Measurements from ENCODE around the gene ANXA2R.
"Not testable (repeated sequence)": the region's sequence is repeated elsewhere in the genome, so short reads cannot be mapped to it uniquely, and the experiment has no call there.

Gene ANXA2R

DNA sequence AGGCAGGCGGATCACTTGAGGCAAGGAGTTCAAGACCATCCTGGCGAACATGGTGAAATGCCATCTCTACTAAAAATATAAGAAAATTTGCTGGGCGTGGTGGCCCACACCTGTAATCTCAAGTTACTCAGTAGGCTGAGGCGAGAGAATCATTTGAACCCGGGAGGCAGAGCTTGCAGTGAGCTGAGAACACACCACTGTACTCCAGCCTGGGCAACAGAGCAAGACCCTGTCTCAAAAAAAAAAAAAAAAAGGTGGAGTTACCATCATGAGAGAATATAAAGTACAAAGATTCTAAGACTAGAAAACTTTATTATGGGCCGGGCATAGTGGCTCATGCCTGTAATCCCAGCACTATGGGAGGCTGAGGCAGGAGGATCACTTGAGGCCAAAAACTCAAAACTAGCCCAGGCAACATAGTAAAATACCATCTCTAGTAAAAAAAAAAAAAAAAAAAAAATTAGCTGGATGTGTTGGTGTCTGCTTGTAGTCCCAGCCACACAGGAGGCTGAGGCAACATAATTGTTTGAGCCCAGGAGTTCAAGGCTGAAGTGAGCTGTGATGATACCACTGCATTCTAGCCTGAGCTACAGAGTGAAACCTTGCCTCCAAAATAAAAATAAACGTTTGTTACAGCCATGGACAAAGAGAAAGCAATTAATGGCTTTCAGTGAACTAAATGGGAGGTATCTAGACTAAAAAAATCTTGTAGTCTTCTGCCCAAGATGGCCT is 12.9 kb downstream of the ANXA2R start:
- DNase-seq = no peak

DNA sequence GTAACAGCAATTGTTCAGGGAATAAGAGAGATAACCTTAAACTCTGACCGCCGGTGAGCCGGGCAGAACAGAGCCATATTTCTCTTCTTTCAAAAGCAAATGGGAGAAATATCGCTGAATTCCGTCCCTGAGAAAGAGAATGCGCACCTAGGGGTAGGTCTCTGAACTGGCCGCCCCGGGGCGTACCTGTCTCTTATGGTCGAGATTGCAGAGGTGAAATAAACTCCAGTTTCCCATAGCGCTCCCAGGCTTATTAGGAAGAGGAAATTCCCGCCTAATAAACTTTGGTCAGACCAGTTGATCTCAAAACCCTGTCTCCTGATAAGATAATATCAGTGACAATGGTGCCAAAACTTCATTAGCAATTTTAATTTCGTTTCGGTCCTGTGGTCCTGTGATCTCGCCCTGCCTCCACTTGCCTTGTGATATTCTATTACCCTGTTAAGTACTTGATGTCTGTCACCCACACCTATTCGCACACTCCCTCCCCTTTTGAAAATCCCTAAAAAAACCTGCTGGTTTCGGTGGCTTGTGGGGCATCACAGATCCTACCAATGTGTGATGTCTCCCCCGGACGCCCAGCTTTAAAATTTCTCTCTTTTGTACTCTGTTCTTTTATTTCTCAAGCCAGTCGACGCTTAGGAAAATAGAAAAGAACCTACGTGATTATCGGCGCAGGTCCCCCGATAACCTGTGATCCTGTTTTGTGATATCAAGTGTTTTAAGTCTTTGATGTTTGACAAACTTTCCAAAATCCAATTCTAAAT is 14.8 kb downstream of the ANXA2R start:
- not testable (repeated sequence) for DNase-seq

DNA sequence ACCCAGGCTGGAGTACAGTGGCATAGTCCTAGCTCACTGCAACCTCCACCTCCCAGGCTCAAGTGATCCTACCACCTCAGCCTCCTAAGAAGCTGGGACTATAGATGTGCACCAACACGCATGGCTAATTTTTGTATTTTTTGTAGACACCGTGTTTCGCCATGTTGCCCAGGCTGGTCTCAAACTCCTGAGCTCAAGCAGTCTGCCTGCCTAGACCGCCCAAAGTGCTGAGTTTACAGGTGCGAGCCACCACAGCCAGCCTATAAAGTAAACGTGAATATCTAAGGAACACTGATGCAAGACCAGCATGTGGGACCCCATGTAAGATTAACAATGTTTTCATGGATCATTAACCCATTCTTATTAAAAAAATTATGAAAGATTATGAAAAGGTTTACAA is 15.9 kb downstream of the ANXA2R start:
- DNase-seq = no peak

DNA sequence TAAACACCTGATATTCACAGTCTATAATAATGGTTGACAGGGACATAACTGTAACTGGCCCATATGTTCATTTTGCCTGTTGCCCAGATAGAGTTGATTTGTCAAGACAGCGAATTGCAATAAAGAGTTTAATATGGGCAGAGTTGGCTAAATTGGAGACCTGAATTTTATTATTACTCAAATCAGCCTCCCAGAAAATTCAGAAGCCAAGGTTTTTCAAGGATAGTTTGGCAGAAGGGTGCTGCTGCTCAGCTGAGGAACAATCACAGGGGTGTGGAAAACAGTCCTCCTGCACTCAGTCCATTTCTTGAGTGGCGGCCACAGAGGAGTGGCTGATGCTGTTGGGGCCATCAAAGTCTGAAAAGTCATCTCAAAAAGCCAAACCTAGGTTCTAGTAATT is 19.0 kb downstream of the ANXA2R start:
- peak in 1 of 3 experiments; percentile 43 for DNase-seq

DNA sequence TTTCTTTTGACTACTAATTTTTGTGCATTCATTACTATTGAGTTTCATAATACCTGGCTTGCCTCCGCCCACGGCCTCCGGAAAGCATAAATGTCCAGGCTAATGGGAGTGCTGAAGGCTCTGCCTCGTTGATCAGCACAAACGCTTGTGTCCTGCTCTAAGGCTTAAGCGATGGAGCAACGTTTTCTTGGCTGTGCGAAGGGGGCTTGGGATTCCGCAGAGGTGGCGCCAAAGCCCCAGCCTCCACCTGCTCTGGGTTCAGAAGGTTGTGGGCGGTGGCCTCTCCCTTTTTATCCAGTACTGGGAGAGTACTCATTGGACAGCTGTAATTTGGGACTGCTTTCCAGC is 19.7 kb downstream of the ANXA2R start:
- peak; percentile 73 to 92 (median 90) for DNase-seq

DNA sequence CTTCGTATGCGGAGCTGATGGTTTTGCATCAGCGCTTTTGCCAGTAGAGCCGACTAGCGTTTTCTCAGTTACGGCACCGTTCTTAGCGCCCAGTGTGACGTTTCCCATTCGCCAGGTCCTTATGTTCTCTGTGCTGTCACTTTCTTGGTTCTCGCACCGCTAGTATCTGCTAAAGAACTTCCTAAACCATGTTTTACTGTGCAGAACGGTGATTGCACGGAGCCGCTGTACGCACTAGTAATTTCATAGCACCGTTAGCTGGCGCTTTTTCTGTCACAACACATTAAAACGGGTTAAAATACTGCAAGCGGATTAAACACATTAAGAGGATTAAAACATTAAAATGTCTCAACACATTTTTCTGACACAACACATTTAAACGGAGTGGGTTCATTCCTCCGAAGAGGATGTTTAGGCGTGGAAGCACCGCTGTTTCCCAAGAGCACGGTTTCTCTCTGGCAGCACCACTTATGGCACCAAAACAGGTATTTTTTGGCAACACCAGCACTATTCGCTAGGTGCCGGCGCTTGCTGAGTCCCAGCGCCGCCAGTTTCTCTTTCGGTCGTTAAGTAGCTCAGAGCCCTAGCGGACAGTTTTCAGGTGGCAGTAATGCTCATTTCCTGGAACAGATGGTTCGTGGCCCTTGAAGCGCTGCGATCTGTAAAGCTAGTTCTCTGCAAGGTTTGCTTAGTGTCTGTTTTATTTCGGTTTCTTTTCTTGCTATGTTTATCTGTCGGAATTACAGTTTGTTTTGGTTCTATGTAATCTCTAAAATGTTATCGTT is 20.3 kb downstream of the ANXA2R start:
- DNase-seq = peak; percentile 79 to 96 (median 93)

DNA sequence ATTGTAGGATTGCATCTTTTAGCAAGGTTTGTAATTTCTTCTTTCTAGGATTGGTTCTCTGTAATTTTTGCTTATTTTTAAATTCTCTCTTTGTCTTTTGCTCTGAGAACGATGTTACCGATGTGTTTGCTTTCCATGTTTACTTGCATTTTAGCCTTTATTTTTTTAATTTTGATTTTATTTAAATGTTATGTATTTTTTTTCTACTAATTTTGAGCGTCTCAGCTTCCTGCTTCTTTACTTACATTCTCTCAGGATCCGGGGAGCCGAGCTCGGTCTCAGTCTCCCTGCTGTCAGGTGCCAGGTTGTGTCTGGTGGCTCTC is 20.9 kb downstream of the ANXA2R start:
- DNase-seq = no peak

DNA sequence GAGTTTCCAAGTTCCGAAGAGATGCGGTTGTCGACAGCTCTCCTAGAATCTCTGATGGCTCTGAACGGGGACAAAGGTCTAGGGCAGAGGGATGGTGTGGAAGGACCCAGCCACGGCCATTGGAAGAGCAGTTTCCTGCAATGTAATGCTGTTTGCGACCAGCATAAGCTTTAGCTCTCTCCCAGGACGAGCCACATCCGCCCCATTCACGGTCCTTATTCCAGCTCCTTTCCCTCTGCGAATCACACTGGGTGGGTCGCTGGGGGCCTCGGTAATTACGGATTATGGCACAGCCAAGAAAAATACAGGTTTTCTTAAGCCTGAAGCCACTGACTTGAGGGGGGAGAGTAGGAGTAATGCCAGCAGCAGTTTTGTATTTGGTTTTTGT is 22.7 kb downstream of the ANXA2R start:
- peak in 2 of 3 experiments; percentile 76 to 82 for DNase-seq

DNA sequence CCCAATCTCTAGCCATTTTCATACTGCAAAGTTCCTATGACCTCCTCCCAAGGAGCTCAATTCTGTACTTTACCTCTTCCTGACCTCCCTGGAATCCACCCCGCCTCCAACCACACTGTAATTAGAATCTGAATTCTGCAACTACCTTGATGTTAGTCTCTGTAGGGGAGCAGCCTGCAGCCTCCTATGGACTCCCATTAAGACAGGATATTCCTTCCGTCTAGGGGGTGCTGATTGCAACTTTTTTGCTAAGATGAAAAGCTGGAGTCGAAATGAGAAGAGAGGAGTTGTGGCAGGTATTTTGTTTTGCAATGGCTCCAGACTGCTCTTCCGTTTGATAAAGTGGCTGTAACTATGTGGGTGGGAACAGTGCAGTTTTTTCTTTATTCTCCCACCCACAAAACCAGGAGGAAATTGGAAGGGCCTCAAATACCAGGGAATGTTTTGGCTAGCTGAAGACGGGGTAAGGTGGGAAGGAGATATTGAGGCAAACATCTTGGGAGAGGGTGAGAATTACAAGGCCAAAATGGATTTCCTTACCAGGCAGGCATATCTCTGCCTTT is 23.8 kb downstream of the ANXA2R start:
- peak in 1 of 3 experiments; percentile 32 for DNase-seq

DNA sequence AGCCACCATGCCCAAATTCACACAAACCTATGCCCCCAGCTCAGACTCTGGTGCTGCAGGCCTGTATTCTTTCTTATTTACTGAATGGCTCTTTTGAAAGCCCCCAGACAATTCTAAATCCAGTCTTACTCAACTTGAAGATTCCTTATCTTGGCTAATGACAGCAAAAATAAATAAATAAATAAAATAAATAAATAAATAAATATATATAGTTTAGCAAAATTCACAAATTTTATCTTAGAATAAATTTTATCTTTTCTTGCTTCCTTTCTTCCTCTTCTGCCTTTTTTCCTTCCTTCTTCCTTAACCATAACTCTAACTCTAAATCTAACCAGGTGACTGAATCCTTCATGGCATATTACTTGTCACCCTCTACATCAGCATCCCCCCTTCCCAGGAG is 25.6 kb downstream of the ANXA2R start:
- no peak for DNase-seq

DNA sequence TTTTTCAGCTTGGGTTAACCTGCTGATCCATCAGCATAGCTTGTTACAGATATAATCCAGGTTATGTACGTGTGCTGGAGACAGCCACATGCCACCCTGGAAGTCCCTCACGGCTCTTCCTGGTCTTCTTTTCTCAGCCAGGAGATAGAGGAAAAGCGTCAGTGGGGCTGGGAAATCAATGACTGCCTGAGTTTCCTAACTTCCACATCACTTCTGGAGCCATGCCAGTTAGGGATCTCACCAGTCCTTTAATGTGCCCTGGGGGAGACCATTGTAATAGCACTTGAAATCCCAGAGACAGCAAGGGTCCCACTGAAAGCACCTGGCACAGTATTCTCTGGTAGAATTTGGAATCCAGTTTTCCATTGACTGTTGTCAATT is 29.2 kb downstream of the ANXA2R start:
- DNase-seq = peak in 2 of 3 experiments; percentile 31 to 72

DNA sequence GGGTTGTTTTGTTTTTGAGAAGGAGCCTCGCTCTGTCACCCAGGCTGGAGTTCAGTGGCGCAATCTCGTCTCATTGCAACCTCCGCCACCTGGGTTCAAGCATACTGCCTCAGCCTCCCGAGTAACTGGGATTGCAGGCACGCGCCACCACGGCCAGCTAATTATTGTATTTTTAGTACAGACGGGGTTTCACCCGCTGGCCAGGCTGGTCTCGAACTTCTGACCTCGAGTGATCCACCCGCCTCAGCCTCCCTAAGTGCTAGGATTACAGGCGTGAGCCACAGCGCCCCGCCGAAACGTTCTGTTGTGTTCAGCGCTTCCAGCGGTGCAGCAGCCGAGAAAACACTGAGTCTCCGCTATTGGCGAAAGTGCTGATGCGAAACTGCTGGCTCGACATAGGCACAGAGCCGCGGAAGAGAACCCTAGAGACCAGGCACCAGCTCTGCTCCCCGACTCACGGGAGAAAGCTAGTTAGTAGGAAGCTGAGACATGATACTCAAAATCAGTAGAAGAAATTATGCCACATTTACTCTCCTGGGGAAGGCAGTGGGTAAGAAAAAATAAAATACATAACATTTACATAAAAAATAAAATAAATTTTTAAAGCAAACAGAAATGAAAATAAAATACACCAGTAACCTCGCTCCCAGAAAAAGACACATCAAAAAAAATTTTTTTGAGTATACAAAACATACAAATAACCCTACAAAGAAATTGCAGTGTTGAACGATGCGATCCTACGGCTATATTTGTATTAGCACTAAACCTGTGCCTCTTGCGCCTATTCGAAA is 31.6 kb downstream of the ANXA2R start:
- peak; percentile 91 to 98 (median 97) for DNase-seq

DNA sequence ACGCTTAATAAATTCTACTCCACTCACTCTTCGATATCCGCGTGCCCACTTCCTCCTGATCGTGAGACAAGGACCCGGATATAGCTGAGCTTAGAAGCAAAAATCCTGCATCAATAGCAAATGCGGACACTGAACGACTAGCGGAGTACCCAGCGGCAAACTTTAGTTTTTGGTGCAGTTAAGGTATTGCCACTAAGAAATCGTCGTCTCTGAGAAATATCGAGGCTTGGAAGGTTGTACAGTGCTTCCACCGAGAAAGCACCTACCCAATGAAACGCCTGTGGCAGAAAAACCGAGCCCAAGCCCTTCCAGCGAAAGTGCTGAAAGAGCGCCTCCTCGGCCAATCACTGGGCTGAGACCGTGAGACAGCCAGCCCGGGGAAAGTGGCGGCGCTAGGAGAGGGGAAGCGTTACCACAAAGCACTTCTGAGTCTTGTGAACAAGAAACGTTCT is 32.2 kb downstream of the ANXA2R start:
- peak; percentile 95 to 97 (median 96) for DNase-seq

DNA sequence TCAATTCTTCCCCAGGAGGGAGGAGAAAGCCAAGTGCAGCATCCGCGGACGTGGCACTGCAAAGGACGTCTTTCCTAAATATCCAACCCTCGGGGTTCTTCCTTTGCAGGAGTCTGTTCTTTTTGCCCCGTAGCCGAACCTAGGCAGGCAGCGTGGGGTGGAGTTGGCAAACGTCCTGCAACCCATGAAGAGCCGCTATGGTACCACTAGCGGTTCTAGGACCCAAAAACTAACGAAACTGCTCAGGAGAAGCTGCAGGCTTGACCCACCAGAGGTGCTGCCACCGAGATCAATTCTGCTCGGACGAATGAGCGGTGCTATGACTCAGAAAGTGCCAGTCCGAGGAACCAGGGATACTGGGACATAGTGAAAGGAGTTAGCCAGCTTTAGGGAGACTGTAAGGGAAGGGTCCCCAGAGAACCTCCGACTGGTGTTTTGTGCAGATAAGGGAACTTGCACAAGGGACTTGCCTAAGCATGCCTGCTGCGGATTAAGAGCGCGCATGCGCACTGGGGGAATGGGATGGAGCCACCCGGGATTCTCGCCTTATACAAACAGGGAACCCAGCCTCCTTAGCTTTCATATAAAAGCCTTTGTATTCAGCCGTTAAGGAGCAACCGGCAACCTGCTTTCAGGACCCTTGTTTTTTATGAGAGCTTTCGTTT is 32.7 kb downstream of the ANXA2R start:
- peak; percentile 95 to 98 (median 97) for DNase-seq

DNA sequence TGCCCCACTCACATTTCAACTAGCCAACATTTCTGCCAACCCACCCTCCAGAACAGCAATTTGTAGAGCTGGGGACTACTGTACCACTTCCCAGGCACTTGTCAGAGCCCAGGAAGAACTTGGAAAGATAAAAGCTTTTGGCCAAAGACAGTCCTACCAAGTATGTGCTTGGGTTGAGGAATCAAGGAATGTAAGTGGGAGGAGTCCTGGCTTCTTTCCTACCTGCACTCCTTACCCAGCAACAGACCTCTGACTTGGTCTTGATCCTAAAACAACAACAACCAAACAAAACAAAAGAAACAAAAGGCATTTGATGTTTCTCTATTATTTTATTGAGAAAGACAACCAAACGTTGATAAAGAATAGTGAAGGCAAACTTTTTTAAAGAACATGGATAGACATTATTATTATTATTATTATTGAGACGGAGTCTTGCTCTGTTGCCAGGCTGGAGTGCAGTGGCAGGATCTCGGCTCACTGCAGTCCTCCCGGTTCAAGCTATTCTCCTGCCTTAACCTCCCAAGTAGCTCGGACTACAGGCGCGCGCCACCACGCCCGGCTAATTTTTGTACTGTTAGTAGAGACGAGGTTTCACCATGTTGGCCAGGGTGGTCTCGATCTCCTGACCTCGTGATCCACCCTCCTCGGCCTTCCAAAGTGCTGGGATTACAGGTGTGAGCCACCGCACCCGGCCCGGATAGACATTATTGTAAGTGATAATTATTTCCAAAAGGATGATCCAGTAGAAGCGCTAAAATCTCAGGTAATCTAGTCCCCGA is 33.5 kb downstream of the ANXA2R start:
- no peak for DNase-seq

DNA sequence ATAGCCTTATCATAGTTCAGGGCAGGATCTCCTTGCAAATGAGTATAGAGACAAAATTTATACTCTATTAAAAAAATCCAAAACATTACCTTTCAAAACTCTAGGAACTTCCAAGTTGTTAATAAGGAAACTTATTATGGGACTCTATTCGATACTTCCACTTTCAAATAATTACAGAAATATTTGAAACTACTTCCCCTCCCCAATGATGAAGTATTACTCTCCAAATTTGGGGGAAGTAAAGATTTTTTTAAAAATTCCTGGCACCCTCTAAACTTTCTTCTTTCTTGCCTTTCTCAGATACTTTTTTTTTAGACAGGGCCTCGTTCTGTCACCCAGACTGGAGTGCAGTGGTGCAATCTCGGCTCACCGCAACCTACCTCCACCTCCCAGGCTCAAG is 35.1 kb downstream of the ANXA2R start:
- no peak for DNase-seq

DNA sequence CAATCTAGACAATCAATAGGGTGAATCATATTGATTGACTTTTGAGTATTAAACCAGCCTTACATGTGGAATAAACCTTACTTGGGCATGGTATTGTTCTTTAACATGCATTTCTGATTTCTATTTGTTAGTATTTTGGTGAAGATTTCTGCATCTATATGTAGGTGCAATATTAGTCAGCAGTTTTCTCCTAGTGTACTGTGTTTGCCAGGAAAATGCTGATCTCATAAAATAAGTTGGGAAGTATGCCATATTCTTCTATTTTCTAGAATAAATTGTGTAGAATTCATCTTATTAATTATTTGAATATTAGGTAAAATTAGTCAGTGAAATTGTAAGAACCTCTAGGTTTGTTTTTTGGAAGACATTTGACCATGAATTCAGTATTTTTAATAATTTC is 38.4 kb downstream of the ANXA2R start:
- DNase-seq = no peak

DNA sequence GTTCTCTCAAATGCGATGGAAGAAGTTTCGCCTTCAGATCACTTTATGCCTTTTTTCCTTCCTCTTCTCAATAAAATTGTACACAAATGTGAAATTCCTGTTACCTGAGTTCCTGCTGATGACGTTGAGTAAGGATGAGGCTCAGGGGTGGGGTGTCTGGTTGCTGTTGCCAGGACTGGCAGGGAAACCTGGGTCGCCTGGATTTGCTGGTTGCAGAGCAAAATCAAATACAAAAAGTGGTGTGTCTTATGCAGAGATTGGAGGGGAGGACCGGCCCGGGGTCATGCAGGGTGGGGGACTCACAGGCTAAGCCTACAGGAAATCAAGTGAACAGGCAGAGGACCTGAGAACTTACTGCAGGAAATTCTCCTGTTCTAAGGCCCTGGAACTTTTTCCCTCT is 39.2 kb downstream of the ANXA2R start:
- no peak for DNase-seq

DNA sequence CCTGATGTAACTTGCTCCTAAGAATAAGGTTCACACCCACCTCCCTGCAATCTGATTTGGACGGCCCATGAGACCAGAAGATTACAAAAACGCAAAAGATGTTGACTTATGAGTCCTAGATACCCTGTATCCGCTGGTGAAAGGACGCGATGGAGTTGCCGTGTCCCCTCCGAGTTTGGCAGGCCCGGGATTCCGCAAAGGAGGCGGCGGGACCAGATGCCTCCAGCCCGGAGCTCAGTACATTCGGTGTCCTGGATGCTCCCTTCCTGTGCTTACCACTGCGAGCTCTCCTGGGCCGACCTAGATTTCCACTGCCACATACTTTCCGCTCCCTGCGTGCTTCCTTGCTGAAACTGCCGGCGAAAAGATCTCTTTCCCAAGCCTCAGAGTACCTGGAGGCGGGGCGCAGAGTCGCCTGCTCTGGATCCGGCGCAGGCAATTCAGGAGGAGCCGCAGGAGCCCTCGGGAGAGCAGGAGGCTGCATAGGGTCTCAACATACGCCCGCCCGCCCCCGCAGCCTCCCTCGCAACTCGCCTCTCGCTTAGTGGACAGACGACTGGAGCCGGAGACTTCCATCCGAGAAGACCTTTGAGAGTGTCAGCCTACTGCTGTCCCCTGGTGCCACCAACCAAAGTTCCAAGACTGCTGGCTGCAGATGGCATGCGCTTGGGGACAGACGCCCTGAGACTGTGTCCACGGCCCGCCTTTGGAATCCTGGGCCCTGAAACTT is 39.8 kb downstream of the ANXA2R start:
- DNase-seq = peak in 2 of 3 experiments; percentile 32 to 47

DNA sequence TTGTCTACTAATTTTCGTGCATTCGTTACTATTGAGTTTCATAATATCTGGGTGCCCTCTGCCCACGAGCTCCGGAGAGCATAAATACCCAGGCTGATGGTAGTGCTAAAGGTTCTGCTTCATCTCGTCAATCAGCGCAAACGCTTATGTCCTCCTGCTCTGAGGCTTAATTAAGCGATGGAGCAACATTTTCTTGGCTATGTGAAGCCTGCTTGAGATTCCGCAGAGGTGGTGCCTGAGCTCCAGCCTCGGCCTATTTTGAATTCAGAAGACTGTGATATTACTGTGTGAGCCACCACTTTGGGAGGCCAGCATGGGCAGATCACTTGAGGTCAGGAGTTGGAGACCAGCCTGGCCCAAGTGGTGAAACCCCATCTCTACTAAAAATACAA is 44.8 kb downstream of the ANXA2R start:
- DNase-seq = peak in 1 of 3 experiments; percentile 62
